ENCODE results near the gene MCC.
"Not testable (repeated sequence)": the region's sequence is repeated elsewhere in the genome, so short reads cannot be mapped to it uniquely, and the experiment has no call there.

The MCC gene

GRCh38 chr5:113405530-113405929 is 82.7 kb downstream of the MCC start:
- no peak for DNase-seq

- no peak for DNase-seq
Measured at GRCh38 chr5:113404269-113404668, 84.0 kb downstream of the MCC start.

- DNase-seq = not testable (repeated sequence)
Measured at GRCh38 chr5:113397986-113398385, 90.3 kb downstream of the MCC start.

GRCh38 chr5:113397046-113397445 is 91.2 kb downstream of the MCC start:
- no peak for DNase-seq

GRCh38 chr5:113394658-113395057 is 93.6 kb downstream of the MCC start:
- no peak for DNase-seq

- no peak for DNase-seq
Measured at GRCh38 chr5:113390224-113390623, 98.0 kb downstream of the MCC start.

- no peak for DNase-seq
Measured at GRCh38 chr5:113389116-113389515, 99.1 kb downstream of the MCC start.

GRCh38 chr5:113387844-113388243 is 100.4 kb downstream of the MCC start:
- DNase-seq = no peak

GRCh38 chr5:113384782-113385285 is 103.4 kb downstream of the MCC start:
- no peak for DNase-seq

- no peak for DNase-seq
Measured at GRCh38 chr5:113382731-113383130, 105.5 kb downstream of the MCC start.

GRCh38 chr5:113381791-113382190 is 106.5 kb downstream of the MCC start:
- no peak for DNase-seq

GRCh38 chr5:113380807-113381326 is 107.4 kb downstream of the MCC start:
- DNase-seq = no peak

- no peak for DNase-seq
Measured at GRCh38 chr5:113379936-113380806, 108.1 kb downstream of the MCC start.

- DNase-seq = peak; percentile 50
Measured at GRCh38 chr5:113378959-113379541, 109.2 kb downstream of the MCC start.

- DNase-seq = no peak
Measured at GRCh38 chr5:113378514-113378913, 109.7 kb downstream of the MCC start.

- DNase-seq = no peak
Measured at GRCh38 chr5:113378081-113378480, 110.2 kb downstream of the MCC start.

- DNase-seq = no peak
Measured at GRCh38 chr5:113376640-113377039, 111.6 kb downstream of the MCC start.

GRCh38 chr5:113375480-113376060 is 112.7 kb downstream of the MCC start:
- no peak for DNase-seq

- no peak for DNase-seq
Measured at GRCh38 chr5:113373426-113373825, 114.8 kb downstream of the MCC start.

- no peak for DNase-seq
Measured at GRCh38 chr5:113371721-113372196, 116.5 kb downstream of the MCC start.

- DNase-seq = no peak
Measured at GRCh38 chr5:113367586-113367985, 120.7 kb downstream of the MCC start.

GRCh38 chr5:113364466-113364865 is 123.8 kb downstream of the MCC start:
- DNase-seq = no peak

GRCh38 chr5:113361701-113362100 is 126.6 kb downstream of the MCC start:
- DNase-seq = no peak

- no peak for DNase-seq
Measured at GRCh38 chr5:113359419-113359818, 128.8 kb downstream of the MCC start.
